GM20000 (cell line): ENCODE results near the gene HSD17B10.
"Not testable (repeated sequence)": the region's sequence is repeated elsewhere in the genome, so short reads cannot be mapped to it uniquely, and the experiment has no call there.

ENCODE experiments used
- DNase-seq: peaks from one replicate; pipeline ENCODE4 v3.0.0; 2012; ENCODE audit warnings: low spot score
- TF ChIP-seq, protein P1 (sequence below): IDR thresholded peaks from 2 replicates; pipeline ENCODE4 v1.5.1; 2012; ENCODE audit warnings: mild to moderate bottlenecking, control low read depth; ENCODE audit errors: extremely low read depth, missing control alignments

Gene HSD17B10

DNA sequence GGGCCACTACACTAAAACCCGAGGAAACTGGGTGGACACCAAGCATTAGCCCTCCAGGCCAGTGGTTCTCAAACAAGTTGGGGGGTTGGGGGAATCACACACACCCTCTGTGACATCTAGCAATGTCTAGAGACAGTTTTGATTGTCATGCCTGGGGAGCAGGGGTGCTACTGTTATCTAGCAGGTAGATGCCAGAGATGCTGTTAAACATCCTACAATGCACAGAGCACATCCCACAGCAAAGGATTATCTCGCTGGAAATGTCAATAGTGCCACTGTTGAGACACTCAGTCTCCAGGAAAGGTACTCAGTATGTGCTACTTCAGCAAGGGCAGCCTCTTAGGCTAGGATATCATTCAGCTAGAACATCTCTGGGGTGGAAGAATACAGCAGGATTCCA is 13.0 kb downstream of the HSD17B10 start:
- TF ChIP-seq, protein P1, sequence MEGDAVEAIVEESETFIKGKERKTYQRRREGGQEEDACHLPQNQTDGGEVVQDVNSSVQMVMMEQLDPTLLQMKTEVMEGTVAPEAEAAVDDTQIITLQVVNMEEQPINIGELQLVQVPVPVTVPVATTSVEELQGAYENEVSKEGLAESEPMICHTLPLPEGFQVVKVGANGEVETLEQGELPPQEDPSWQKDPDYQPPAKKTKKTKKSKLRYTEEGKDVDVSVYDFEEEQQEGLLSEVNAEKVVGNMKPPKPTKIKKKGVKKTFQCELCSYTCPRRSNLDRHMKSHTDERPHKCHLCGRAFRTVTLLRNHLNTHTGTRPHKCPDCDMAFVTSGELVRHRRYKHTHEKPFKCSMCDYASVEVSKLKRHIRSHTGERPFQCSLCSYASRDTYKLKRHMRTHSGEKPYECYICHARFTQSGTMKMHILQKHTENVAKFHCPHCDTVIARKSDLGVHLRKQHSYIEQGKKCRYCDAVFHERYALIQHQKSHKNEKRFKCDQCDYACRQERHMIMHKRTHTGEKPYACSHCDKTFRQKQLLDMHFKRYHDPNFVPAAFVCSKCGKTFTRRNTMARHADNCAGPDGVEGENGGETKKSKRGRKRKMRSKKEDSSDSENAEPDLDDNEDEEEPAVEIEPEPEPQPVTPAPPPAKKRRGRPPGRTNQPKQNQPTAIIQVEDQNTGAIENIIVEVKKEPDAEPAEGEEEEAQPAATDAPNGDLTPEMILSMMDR: no peak
- DNase-seq: no peak

DNA sequence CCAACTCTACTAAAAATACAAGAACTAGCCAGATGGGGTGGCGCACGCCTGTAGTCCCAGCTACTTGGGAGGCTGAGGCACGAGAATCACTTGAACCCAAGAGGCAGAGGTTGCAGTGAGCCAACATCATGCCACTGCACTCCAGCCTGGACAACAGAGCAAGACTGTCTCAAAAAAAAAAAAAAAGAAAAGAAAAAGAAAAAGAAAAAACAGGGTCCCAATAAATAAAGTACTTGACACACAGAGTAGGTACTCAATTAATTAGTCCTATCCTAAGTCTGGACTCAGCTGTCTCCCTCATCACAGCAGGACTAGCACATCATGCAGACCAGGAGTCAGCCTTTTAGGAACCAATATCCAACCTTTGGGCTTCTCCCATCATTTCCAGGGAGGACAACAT is 13.8 kb downstream of the HSD17B10 start:
- not testable (repeated sequence) for DNase-seq

DNA sequence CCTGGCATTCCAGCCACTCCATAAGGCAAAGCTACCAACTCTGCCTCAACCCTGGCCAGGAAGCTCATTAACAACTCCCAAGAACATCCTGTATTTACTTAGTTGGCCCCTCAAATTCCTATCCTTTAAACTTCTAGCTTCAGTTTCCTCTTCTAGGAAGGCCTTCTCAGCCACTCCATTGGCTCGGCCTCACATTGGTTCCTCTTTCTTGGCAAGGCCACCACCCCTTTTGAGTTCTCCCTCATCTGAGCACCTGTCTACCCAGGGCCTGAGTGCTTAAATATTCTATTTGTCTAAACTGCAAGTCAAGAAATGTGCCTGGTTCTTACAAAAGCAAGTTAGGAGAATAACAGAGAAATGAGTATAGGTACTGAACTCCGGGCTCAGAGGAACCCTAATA is 21.7 kb downstream of the HSD17B10 start:
- TF ChIP-seq, protein P1: no peak
- no peak for DNase-seq

DNA sequence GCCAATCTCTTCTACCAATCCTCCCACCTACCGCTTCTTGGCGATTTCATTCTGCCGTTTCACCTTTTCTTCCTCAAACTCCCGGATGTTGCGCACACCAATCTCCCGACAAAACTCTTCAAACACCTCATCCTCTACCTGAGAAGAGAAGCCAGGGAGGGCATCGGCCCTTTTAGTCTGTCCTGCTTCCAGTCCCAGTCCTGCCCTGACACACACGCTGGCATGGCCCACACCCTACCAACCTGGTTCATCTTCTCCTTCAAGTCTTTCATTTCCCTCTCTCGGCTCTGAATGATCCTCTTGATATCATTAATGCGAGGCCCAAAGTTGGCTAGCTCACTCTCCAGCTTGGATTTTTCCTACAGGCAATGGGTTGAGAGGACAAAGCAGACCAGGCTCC is 30.6 kb downstream of the HSD17B10 start:
- no peak for DNase-seq
- TF ChIP-seq, protein P1: no peak

DNA sequence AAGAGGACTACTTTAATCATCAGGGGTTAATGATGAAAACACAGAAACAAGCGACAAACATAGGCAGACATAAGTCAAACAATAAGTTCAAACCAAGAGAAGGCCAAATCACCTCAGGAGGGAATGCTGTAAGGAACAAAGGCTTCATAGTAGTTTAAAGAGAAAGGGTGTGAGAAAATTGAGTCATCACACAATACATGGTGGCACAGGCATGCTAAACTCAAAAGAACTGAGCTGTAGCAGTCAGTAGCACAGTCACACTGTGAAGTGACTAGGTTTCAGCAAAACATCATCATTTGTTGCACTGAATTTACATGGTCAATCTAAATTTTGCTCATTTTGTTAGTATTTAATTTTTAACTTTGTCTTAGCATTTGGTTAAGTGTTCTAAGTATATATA is 36.0 kb downstream of the HSD17B10 start:
- no peak for DNase-seq
- TF ChIP-seq, protein P1: no peak

DNA sequence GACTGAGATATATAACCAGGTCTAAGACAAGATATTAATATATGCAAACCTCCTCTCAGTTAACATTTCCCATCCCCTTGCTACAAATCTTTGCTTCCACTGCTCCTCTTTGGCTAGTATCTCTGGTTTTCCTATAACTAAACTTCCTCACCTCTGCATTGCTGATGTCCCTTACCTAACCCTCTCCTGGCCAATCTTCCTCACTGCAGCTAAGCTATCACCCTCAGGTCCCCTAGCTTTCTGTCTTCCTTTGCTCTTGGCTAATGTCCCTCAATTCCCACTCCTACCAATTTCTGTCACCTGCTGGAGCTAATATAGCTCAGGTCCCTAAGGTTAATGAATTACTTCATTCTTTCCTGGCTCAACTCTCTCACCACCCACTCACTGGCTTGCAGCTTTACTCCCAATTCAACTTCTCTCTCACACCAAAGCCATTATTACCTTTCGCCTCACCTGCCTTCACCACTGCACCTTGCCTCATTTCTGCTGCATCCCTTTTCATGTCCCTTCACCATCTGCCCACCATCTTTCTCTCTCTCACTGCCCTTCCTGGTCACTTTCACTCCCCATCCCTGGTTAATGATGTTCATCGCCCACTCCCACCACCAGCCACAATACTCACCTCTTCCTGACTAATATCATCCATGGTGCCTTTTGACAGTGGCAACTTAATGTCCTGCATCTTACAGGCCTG is 38.4 kb downstream of the HSD17B10 start:
- DNase-seq: no peak
- TF ChIP-seq, protein P1: no peak

DNA sequence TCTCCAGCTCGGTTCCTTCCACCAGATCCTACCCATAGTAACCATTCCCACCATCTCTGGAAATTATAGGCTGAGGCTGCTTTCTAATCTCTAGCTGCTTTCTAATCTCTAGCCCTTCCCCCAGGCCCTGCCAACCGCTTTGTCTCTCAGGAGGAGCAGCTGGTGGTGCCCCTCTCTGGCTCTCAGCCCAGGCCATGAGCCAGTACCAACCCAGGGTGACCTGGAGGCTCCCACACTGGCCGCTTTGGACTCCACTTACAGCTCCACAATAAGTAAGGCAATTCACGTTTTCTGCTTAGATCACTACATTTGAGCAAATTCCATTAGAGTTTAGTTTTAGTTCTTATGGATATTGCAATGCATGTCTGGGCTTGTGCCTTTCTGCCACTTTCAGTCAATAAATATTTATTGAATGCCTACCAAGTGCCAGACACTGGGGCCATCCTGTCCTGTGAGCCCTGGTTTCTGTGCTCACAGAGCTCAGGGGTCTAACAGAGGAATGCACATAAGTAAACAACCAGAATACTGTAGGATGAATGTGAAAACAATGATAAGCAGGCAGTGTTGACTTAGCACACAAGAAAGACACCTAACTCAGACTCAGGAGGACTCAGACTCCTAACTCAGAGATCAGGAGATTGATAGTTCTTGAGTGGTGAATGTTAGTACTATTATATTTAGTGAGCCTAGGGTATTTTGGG is 50.6 kb downstream of the HSD17B10 start:
- no peak for DNase-seq
- TF ChIP-seq, protein P1: no peak
